Nephron (organoid): ENCODE measurements around the gene OSBP2.

Experiments used
- H3K27ac Mint-ChIP-seq, 3 experiments: 2 replicates each; pipeline ENCODE4 v1.8.0; 2020; ENCODE audit warnings: mixed read lengths in 3 of 3, mild to moderate bottlenecking in 2 of 3, moderate library complexity in 1 of 3
- H3K27me3 Mint-ChIP-seq: 2 replicates; pipeline ENCODE4 v1.8.0; 2021; ENCODE audit warnings: low read depth, mild to moderate bottlenecking, moderate library complexity, mixed read lengths
- H3K36me3 Mint-ChIP-seq: 2 replicates; pipeline ENCODE4 v1.8.0; 2020; ENCODE audit warnings: low read depth, mixed read lengths
- H3K4me1 Mint-ChIP-seq: 2 replicates; pipeline ENCODE4 v1.8.0; 2020; ENCODE audit warnings: mixed read lengths
- H3K4me3 Mint-ChIP-seq, 3 experiments: 2 replicates each; pipeline ENCODE4 v1.8.0; 2020; ENCODE audit warnings: mild to moderate bottlenecking in 3 of 3, mixed read lengths in 3 of 3, moderate library complexity in 2 of 3
- H3K9me3 Mint-ChIP-seq: 2 replicates; pipeline ENCODE4 v1.8.0; 2020; ENCODE audit warnings: mixed read lengths
- CTCF ChIP-seq, 3 experiments: fragments of 200-600 bp; sonication (generic); IDR thresholded peaks; one replicate each; pipeline ENCODE4 v1.5.0; 2021; ENCODE audit warnings: antibody characterized with exemption in 3 of 3; ENCODE audit not compliant: unreplicated experiment in 3 of 3

OSBP2 gene

GRCh38 chr22:30650508-30651116, 44.1 kb upstream of the OSBP2 start:
- H3K9me3 Mint-ChIP-seq = no peaks in the 10 kb centered on the region
- H3K27me3 Mint-ChIP-seq = peaks cover 5% of the 10 kb centered on the region
- peaks cover 4% of the 10 kb centered on the region for H3K36me3 Mint-ChIP-seq
- TF ChIP-seq CTCF (IDR thresholded peaks at IDR 0.05; ENCODE audit: unreplicated experiment in 3 of 3) = no peak
- H3K4me3 Mint-ChIP-seq = no peak overlapping the region
- H3K4me1 Mint-ChIP-seq = no peaks in the 10 kb centered on the region
- H3K27ac Mint-ChIP-seq = no peak overlapping the region

- Mint-ChIP-seq H3K27ac (no peak overlapping the region), H3K9me3 (no peaks in the 10 kb centered on the region), H3K4me1 (no peaks in the 10 kb centered on the region), H3K27me3 (peaks cover 5% of the 10 kb centered on the region), H3K4me3 (no peak overlapping the region), H3K36me3 (peaks cover 4% of the 10 kb centered on the region)
- no peak for TF ChIP-seq CTCF (IDR thresholded peaks at IDR 0.05; ENCODE audit: unreplicated experiment in 3 of 3)
Observed at GRCh38 chr22:30652852-30653251, 41.8 kb upstream of the OSBP2 start.

- Mint-ChIP-seq H3K9me3 (no peaks in the 10 kb centered on the region), H3K36me3 (peaks cover 4% of the 10 kb centered on the region), H3K27ac (no peak overlapping the region), H3K27me3 (peaks cover 5% of the 10 kb centered on the region), H3K4me1 (no peaks in the 10 kb centered on the region), H3K4me3 (no peak overlapping the region)
- TF ChIP-seq CTCF (IDR thresholded peaks at IDR 0.05; ENCODE audit: unreplicated experiment in 3 of 3) = no peak
Observed at GRCh38 chr22:30654361-30654760, 40.3 kb upstream of the OSBP2 start.

- H3K36me3 Mint-ChIP-seq = peaks cover 13% of the 10 kb centered on the region
- H3K4me1 Mint-ChIP-seq = no peaks in the 10 kb centered on the region
- no peak for TF ChIP-seq CTCF (IDR thresholded peaks at IDR 0.05; ENCODE audit: unreplicated experiment in 3 of 3)
- no peaks in the 10 kb centered on the region for H3K9me3 Mint-ChIP-seq
- H3K4me3 Mint-ChIP-seq = no peak overlapping the region
- H3K27me3 Mint-ChIP-seq = peaks cover 5% of the 10 kb centered on the region
- no peak overlapping the region for H3K27ac Mint-ChIP-seq
Observed at GRCh38 chr22:30655532-30655931, 39.1 kb upstream of the OSBP2 start.

GRCh38 chr22:30662040-30662439, 32.6 kb upstream of the OSBP2 start:
- peaks cover 5% of the 10 kb centered on the region for H3K27me3 Mint-ChIP-seq

More at GRCh38 chr22:30662040-30662439, 32.6 kb upstream of the OSBP2 start:
- H3K9me3 Mint-ChIP-seq = no peaks in the 10 kb centered on the region
- peaks cover 18% of the 10 kb centered on the region for H3K36me3 Mint-ChIP-seq
- peaks cover 8% of the 10 kb centered on the region for H3K4me1 Mint-ChIP-seq
- H3K27ac Mint-ChIP-seq = no peak overlapping the region
- no peak overlapping the region for H3K4me3 Mint-ChIP-seq
- no peak for TF ChIP-seq CTCF (IDR thresholded peaks at IDR 0.05; ENCODE audit: unreplicated experiment in 3 of 3)
